ENCODE results near the gene SEC14L5.
A peak's percentile ranks its signal among the peaks of the same experiment; 100 is the strongest.

GRCh38 chr16:4922721-4923342 is 35.3 kb upstream of the SEC14L5 start:
- TF ChIP-seq CTCF (IDR thresholded peaks at IDR 0.05) = peak in 1 of 2 donors; percentile 27
- no peak for TF ChIP-seq POLR2A (IDR thresholded peaks at IDR 0.05)
- peak in 1 of 3 donors; percentile 2 for TF ChIP-seq POLR2AphosphoS5 (IDR thresholded peaks at IDR 0.05)

All from suprapubic skin (tissue), 4 donors.